Osteoblast (primary cell): Measurements from ENCODE around the gene MRPL54. TPM values are rescaled to one million over a fixed set of nuclear protein-coding genes. Genes with fewer than 3 reads are reported as not detected.

Experiments used
- DNase-seq: peaks from one replicate; pipeline ENCODE4 v3.0.0; 2011; ENCODE audit warnings: low spot score, mixed read lengths; ENCODE audit not compliant: insufficient read length; ENCODE audit errors: missing footprints
- H2AFZ ChIP-seq: 2 replicates; pipeline ENCODE4 v1.6.0; 2011; ENCODE audit warnings: mild to moderate bottlenecking, low read length
- H3K27ac ChIP-seq: 2 replicates; pipeline ENCODE4 v1.5.1; 2011; ENCODE audit warnings: mild to moderate bottlenecking, low read depth, low read length, moderate library complexity
- H3K27me3 ChIP-seq: 2 replicates; pipeline ENCODE4 v1.6.0; 2012; ENCODE audit warnings: mild to moderate bottlenecking, control low read depth, inconsistent platforms, low read length, moderate library complexity; ENCODE audit not compliant: insufficient read depth
- H3K36me3 ChIP-seq: 2 replicates; pipeline ENCODE4 v1.5.1; 2011; ENCODE audit warnings: mild to moderate bottlenecking, low read length, control low read depth, moderate library complexity; ENCODE audit not compliant: insufficient read depth
- H3K4me1 ChIP-seq: 2 replicates; pipeline ENCODE4 v1.5.1; 2011; ENCODE audit warnings: mild to moderate bottlenecking, low read length, control low read depth, moderate library complexity; ENCODE audit not compliant: insufficient read depth
- H3K4me2 ChIP-seq: 2 replicates; pipeline ENCODE4 v1.6.0; 2011; ENCODE audit warnings: mild to moderate bottlenecking, low read length; ENCODE audit not compliant: insufficient read depth
- H3K4me3 ChIP-seq: fragments of 200-600 bp; sonication (generic); 3 replicates; pipeline ENCODE4 v1.5.1; 2012; ENCODE audit warnings: mild to moderate bottlenecking, low read length, inconsistent platforms; ENCODE audit not compliant: insufficient read depth
- H3K79me2 ChIP-seq: 2 replicates; pipeline ENCODE4 v1.6.0; 2012; ENCODE audit warnings: mild to moderate bottlenecking, low read length, control low read depth, inconsistent platforms; ENCODE audit not compliant: insufficient read depth
- H3K9me3 ChIP-seq: 2 replicates; pipeline ENCODE4 v1.5.1; 2011; ENCODE audit warnings: low read depth, low read length, control low read depth
- H4K20me1 ChIP-seq: 2 replicates; pipeline ENCODE4 v1.6.0; 2012; ENCODE audit warnings: mild to moderate bottlenecking, low read length, control low read depth; ENCODE audit not compliant: insufficient read depth
- CTCF ChIP-seq: IDR thresholded peaks from 2 replicates; pipeline ENCODE4 v1.5.1; 2011; ENCODE audit warnings: mild to moderate bottlenecking, low read depth, low read length, moderate library complexity; ENCODE audit errors: extremely low read depth
- total RNA-seq: library from RNA; depleted of rRNA; stranded (reverse); fragments of >200 nt; gene quantifications from 2 replicates; pipeline ENCODE4 v1.2.3, GENCODE V29; 2012

Gene MRPL54
- total RNA-seq, 1 donor: 41.6 TPM

DNA sequence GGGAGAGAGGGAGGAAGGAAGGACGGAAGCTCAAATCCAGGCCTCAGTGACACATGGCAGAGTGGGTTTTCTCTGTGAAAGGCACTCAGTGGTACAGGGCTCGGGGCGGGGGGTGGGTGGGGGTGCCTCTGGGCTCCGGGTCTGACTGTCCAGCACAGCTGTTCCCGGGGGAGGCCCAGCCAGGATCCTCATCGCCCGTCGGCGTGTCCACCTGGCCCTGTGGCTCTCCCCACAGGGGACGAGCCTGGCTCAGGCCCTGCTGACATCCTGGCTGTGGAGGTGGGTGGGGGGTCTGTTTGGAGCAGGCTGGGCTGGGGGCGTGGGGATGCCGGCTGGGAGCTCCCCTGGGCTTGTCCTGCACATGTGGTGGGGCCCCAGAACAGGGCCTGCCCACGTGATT is 41.9 kb downstream of the MRPL54 start:
- Histone ChIP-seq H3K4me1 (no peaks in the 10 kb centered on the region), H3K9me3 (no peaks in the 10 kb centered on the region), H3K36me3 (no peaks in the 10 kb centered on the region), H3K27me3 (peaks cover 25% of the 10 kb centered on the region), H2AFZ (no peak overlapping the region), H3K4me2 (no peak overlapping the region), H3K4me3 (no peak overlapping the region), H3K79me2 (no peaks in the 10 kb centered on the region), H4K20me1 (no peaks in the 10 kb centered on the region), H3K27ac (no peak overlapping the region)
- peak; percentile 61 for DNase-seq
- TF ChIP-seq CTCF: no peak

GRCh38 chr19:3805859-3806258 is 43.4 kb downstream of the MRPL54 start:
- no peaks in the 10 kb centered on the region for H4K20me1 ChIP-seq
- no peak overlapping the region for H3K4me2 ChIP-seq
- no peak overlapping the region for H2AFZ ChIP-seq
- no peaks in the 10 kb centered on the region for H3K4me1 ChIP-seq
- DNase-seq: peak; percentile 69
- no peaks in the 10 kb centered on the region for H3K9me3 ChIP-seq
- no peak overlapping the region for H3K4me3 ChIP-seq
- no peaks in the 10 kb centered on the region for H3K79me2 ChIP-seq
- no peaks in the 10 kb centered on the region for H3K36me3 ChIP-seq
- H3K27me3 ChIP-seq: peaks cover 16% of the 10 kb centered on the region
- H3K27ac ChIP-seq: no peak overlapping the region
- no peak for TF ChIP-seq CTCF

GRCh38 chr19:3807131-3807480 is 44.6 kb downstream of the MRPL54 start:
- H3K4me2 ChIP-seq: no peak overlapping the region
- H3K4me1 ChIP-seq: no peaks in the 10 kb centered on the region
- no peak for TF ChIP-seq CTCF
- no peaks in the 10 kb centered on the region for H4K20me1 ChIP-seq
- no peak overlapping the region for H3K27ac ChIP-seq
- no peaks in the 10 kb centered on the region for H3K36me3 ChIP-seq
- no peaks in the 10 kb centered on the region for H3K79me2 ChIP-seq
- DNase-seq: peak; percentile 78
- peaks cover 4% of the 10 kb centered on the region for H3K27me3 ChIP-seq
- H3K9me3 ChIP-seq: no peaks in the 10 kb centered on the region
- no peak overlapping the region for H2AFZ ChIP-seq
- no peak overlapping the region for H3K4me3 ChIP-seq

- no peak overlapping the region for H3K4me2 ChIP-seq
- no peaks in the 10 kb centered on the region for H3K36me3 ChIP-seq
- peaks cover 4% of the 10 kb centered on the region for H3K27me3 ChIP-seq
- no peak for TF ChIP-seq CTCF
- no peaks in the 10 kb centered on the region for H3K4me1 ChIP-seq
- no peak overlapping the region for H2AFZ ChIP-seq
- H4K20me1 ChIP-seq: no peaks in the 10 kb centered on the region
- no peak overlapping the region for H3K4me3 ChIP-seq
- H3K79me2 ChIP-seq: no peaks in the 10 kb centered on the region
- peak; percentile 21 for DNase-seq
- H3K9me3 ChIP-seq: no peaks in the 10 kb centered on the region
- H3K27ac ChIP-seq: no peak overlapping the region
Measured at GRCh38 chr19:3807574-3808354, 45.3 kb downstream of the MRPL54 start.
